Measurements from ENCODE around the gene CAPN11.

Gene CAPN11

GRCh38 chr6:44122801-44123200, 35.8 kb upstream of the CAPN11 start:
- H3K4me1 ChIP-seq (ENCODE audit: insufficient read depth, low read length): peaks cover 31% of the 10 kb centered on the region
- no peak overlapping the region for H3K4me3 ChIP-seq (ENCODE audit: low read length)
- H3K27me3 ChIP-seq (ENCODE audit: insufficient read depth, low read length): no peaks in the 10 kb centered on the region
- H2AFZ ChIP-seq (ENCODE audit: low read depth, low read length): no peak overlapping the region
- no peaks in the 10 kb centered on the region for H3K9me3 ChIP-seq (ENCODE audit: low read length)
- peaks cover 3% of the 10 kb centered on the region for H3K36me3 ChIP-seq (ENCODE audit: insufficient read depth, low read length)

- Histone ChIP-seq H3K9me3 (ENCODE audit: low read length) (no peaks in the 10 kb centered on the region), H3K36me3 (ENCODE audit: insufficient read depth, low read length) (peaks cover 3% of the 10 kb centered on the region), H3K27me3 (ENCODE audit: insufficient read depth, low read length) (no peaks in the 10 kb centered on the region), H3K4me1 (ENCODE audit: insufficient read depth, low read length) (peaks cover 36% of the 10 kb centered on the region), H3K4me3 (ENCODE audit: low read length) (no peak overlapping the region), H2AFZ (ENCODE audit: low read depth, low read length) (no peak overlapping the region)
Observed at GRCh38 chr6:44123544-44123943, 35.1 kb upstream of the CAPN11 start.

DNA sequence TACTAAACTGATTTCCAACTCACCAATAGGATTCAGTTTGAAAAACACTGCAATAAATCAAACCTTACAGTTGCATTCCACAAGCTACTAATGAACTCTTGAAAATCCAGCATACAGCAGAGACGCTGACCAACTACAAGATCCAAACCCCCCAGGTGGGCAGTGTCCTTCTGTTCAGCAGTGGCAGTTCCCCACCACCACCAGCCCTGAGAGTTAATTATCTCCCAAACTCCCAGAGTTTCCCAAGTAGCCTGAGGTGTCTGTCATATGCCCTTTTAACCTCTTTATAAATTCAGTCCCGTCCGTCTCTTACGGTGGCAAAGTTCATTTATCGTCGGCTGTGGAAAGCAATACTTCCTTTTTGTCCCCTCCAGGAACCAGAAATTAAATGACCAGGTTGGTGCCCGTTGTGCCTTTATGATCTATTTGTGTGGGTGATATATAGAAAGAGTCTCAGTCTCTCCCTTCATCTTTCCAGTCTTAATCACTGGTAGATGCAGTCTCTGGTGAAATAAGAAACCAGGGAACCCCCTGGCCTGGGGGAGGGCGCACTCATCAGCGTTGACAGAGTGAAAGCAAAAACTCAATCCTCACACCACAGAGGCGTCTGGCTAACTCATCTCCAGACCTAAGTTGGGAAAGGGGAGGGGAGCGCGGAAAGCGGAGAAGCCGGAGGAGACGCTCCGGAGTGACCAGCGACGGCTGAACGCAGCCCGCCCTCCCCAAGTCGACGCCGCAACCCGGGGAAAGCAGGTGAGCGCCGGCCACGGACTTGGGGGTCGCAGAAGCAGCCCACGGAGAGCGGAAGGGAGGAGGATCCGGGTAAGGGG, 32.1 kb upstream of the CAPN11 start:
- Histone ChIP-seq H2AFZ (ENCODE audit: low read depth, low read length) (peak overlapping the region; percentile 59), H3K9me3 (ENCODE audit: low read length) (no peaks in the 10 kb centered on the region), H3K4me3 (ENCODE audit: low read length) (peak overlapping the region; percentile 73), H3K36me3 (ENCODE audit: insufficient read depth, low read length) (peaks cover 3% of the 10 kb centered on the region), H3K4me1 (ENCODE audit: insufficient read depth, low read length) (peaks cover 38% of the 10 kb centered on the region), H3K27me3 (ENCODE audit: insufficient read depth, low read length) (no peaks in the 10 kb centered on the region)

- Histone ChIP-seq H3K9me3 (ENCODE audit: low read length) (no peaks in the 10 kb centered on the region), H3K4me3 (ENCODE audit: low read length) (peak within 1 kb of the TSS; percentile 86), H3K27me3 (ENCODE audit: insufficient read depth, low read length) (no peaks in the 10 kb centered on the region), H3K4me1 (ENCODE audit: insufficient read depth, low read length) (peaks cover 38% of the 10 kb centered on the region), H3K36me3 (ENCODE audit: insufficient read depth, low read length) (peaks cover 3% of the 10 kb centered on the region), H2AFZ (ENCODE audit: low read depth, low read length) (peak within 1 kb of the TSS; percentile 88)
Observed at GRCh38 chr6:44127186-44128019, 31.2 kb upstream of the CAPN11 start, which contains the start of the genes MRPL14 and TMEM63B. Gene MRPL14 (minus strand): TSS chr6:44127452. CDS start chr6:44116611, 10,841 bp downstream. Gene TMEM63B (plus strand): TSS chr6:44127554. CDS start chr6:44134585, 7,031 bp downstream.

DNA sequence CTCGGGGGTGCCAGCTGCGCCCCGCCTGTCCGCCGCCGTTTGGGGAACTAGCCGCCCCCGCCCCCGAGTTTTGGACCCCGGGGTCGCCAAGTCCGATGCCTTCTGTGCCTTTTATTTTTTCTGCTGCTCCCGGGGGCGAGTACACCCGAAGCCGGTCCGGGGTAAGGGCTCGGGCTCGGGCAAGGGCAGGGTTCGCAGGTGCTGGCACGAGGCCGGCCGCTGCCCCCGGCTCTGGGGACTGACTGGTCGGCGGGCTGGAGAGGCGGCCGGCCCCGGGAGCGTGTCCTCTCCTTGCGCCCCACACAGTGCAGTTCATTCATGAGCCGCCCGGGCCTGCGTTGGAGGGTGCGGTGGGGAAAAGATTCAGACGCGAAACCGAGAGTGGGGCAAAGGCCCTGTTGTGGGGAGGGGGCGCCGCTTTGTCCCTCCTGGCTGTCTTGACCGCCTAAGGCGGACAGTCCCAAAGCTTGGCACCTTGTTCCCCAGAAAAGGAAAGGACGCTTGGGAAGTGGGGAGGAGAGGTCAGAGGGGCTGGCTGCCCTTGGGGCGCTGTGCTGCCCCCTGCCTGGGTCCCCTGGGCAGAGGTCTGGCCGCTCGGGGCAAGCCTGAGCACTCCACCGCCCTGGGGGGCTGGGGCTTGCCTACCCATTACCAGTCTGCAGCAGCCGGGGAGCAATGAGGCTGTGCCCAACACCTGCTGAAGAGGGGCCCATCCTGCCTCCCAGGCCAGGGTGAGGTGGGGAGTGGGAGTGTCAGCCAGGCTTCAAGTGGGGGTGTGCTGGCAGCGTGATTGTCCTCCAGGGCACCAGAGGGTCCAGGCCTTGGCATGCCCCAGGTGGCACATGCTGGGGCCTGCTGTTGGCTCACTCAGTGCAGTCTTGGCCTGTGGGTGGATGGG, 30.4 kb upstream of the CAPN11 start:
- Histone ChIP-seq H3K36me3 (ENCODE audit: insufficient read depth, low read length) (peaks cover 3% of the 10 kb centered on the region), H3K4me3 (ENCODE audit: low read length) (peak overlapping the region; percentile 86), H2AFZ (ENCODE audit: low read depth, low read length) (peak overlapping the region; percentile 88), H3K27me3 (ENCODE audit: insufficient read depth, low read length) (no peaks in the 10 kb centered on the region), H3K9me3 (ENCODE audit: low read length) (no peaks in the 10 kb centered on the region), H3K4me1 (ENCODE audit: insufficient read depth, low read length) (peaks cover 34% of the 10 kb centered on the region)

DNA sequence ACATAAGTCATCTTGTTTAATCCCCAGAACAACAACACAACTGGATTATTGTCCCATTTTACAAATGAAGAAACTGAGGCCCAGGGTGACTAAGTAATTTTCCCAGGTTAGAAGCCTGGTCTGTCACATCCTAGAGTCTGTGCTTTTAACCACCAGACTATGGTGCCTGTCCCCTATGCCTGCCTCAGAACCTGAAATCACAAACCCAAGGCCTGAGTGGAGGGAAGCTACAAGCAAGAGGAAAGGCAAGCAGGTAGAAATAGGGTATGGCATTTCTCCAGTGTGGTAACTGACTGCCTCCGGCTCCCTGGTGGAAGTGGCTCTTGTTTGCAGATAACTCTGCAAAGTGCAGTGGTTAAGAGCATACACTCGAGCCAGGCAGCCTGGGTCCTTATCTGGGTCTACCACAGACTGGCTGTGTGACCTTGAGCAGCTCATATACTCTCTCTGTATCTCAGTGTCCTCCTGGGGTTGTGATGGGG, 28.7 kb upstream of the CAPN11 start:
- Histone ChIP-seq H3K27me3 (ENCODE audit: insufficient read depth, low read length) (no peaks in the 10 kb centered on the region), H3K9me3 (ENCODE audit: low read length) (no peaks in the 10 kb centered on the region), H3K4me1 (ENCODE audit: insufficient read depth, low read length) (peaks cover 27% of the 10 kb centered on the region), H3K4me3 (ENCODE audit: low read length) (no peak overlapping the region), H3K36me3 (ENCODE audit: insufficient read depth, low read length) (peaks cover 6% of the 10 kb centered on the region), H2AFZ (ENCODE audit: low read depth, low read length) (no peak overlapping the region)

GRCh38 chr6:44131892-44132291, 26.7 kb upstream of the CAPN11 start:
- peaks cover 13% of the 10 kb centered on the region for H3K4me1 ChIP-seq (ENCODE audit: insufficient read depth, low read length)
- no peaks in the 10 kb centered on the region for H3K27me3 ChIP-seq (ENCODE audit: insufficient read depth, low read length)
- peaks cover 9% of the 10 kb centered on the region for H3K36me3 ChIP-seq (ENCODE audit: insufficient read depth, low read length)
- no peak overlapping the region for H3K4me3 ChIP-seq (ENCODE audit: low read length)
- H3K9me3 ChIP-seq (ENCODE audit: low read length): no peaks in the 10 kb centered on the region
- no peak overlapping the region for H2AFZ ChIP-seq (ENCODE audit: low read depth, low read length)

- H2AFZ ChIP-seq (ENCODE audit: low read depth, low read length): no peak overlapping the region
- H3K27me3 ChIP-seq (ENCODE audit: insufficient read depth, low read length): no peaks in the 10 kb centered on the region
- H3K4me3 ChIP-seq (ENCODE audit: low read length): no peak overlapping the region
Observed at GRCh38 chr6:44132476-44132875, 26.1 kb upstream of the CAPN11 start.

GRCh38 chr6:44133003-44133931, 25.4 kb upstream of the CAPN11 start:
- Histone ChIP-seq H3K36me3 (ENCODE audit: insufficient read depth, low read length) (peaks cover 14% of the 10 kb centered on the region), H2AFZ (ENCODE audit: low read depth, low read length) (no peak overlapping the region), H3K4me1 (ENCODE audit: insufficient read depth, low read length) (peaks cover 11% of the 10 kb centered on the region), H3K27me3 (ENCODE audit: insufficient read depth, low read length) (no peaks in the 10 kb centered on the region), H3K4me3 (ENCODE audit: low read length) (no peak overlapping the region), H3K9me3 (ENCODE audit: low read length) (no peaks in the 10 kb centered on the region)

More at GRCh38 chr6:44132476-44132875, 26.1 kb upstream of the CAPN11 start:
- no peaks in the 10 kb centered on the region for H3K9me3 ChIP-seq (ENCODE audit: low read length)
- peaks cover 13% of the 10 kb centered on the region for H3K4me1 ChIP-seq (ENCODE audit: insufficient read depth, low read length)
- H3K36me3 ChIP-seq (ENCODE audit: insufficient read depth, low read length): peaks cover 14% of the 10 kb centered on the region

- Histone ChIP-seq H3K9me3 (ENCODE audit: low read length) (no peaks in the 10 kb centered on the region), H2AFZ (ENCODE audit: low read depth, low read length) (no peak overlapping the region), H3K4me3 (ENCODE audit: low read length) (no peak overlapping the region), H3K36me3 (ENCODE audit: insufficient read depth, low read length) (peaks cover 19% of the 10 kb centered on the region), H3K27me3 (ENCODE audit: insufficient read depth, low read length) (no peaks in the 10 kb centered on the region), H3K4me1 (ENCODE audit: insufficient read depth, low read length) (peaks cover 7% of the 10 kb centered on the region)
Observed at GRCh38 chr6:44133981-44134711, 24.5 kb upstream of the CAPN11 start.

- no peaks in the 10 kb centered on the region for H3K9me3 ChIP-seq (ENCODE audit: low read length)
- peaks cover 7% of the 10 kb centered on the region for H3K4me1 ChIP-seq (ENCODE audit: insufficient read depth, low read length)
- H3K36me3 ChIP-seq (ENCODE audit: insufficient read depth, low read length): peaks cover 26% of the 10 kb centered on the region
- H2AFZ ChIP-seq (ENCODE audit: low read depth, low read length): no peak overlapping the region
- no peak overlapping the region for H3K4me3 ChIP-seq (ENCODE audit: low read length)
- no peaks in the 10 kb centered on the region for H3K27me3 ChIP-seq (ENCODE audit: insufficient read depth, low read length)
Observed at GRCh38 chr6:44135173-44135758, 23.4 kb upstream of the CAPN11 start.
